HAP-1 (cell line): Measurements from ENCODE around the gene SPATA25.
"Not testable (repeated sequence)": the region's sequence is repeated elsewhere in the genome, so short reads cannot be mapped to it uniquely, and the experiment has no call there.

Experiments used
- DNase-seq, 2 experiments: peaks; one replicate each; pipeline ENCODE4 v3.0.0-alpha.2; 2016 to 2020; ENCODE audit warnings: low spot score in 2 of 2
- H3K27me3 ChIP-seq: fragments of 250-450 bp; sonication (Bioruptor Pico); 2 replicates; pipeline ENCODE4 v1.5.1; 2020; ENCODE audit warnings: low read depth, mild to moderate bottlenecking, moderate library complexity
- H3K36me3 ChIP-seq: fragments of 250-450 bp; sonication (Bioruptor Pico); replicated peaks from 2 replicates; pipeline ENCODE4 v1.5.1; 2020; ENCODE audit warnings: mild to moderate bottlenecking
- H3K4me1 ChIP-seq: fragments of 250-450 bp; sonication (Bioruptor Pico); 2 replicates; pipeline ENCODE4 v1.5.1; 2020; ENCODE audit warnings: mild to moderate bottlenecking
- H3K4me3 ChIP-seq: fragments of 250-450 bp; sonication (Bioruptor Pico); 2 replicates; pipeline ENCODE4 v1.5.1; 2020; ENCODE audit warnings: mild to moderate bottlenecking, moderate library complexity
- H3K9me3 ChIP-seq: fragments of 250-450 bp; sonication (Bioruptor Pico); 2 replicates; pipeline ENCODE4 v1.5.1; 2020; ENCODE audit warnings: mild to moderate bottlenecking, moderate library complexity
- in situ Hi-C: fragments of 300-500 bp; cut with MboI; formaldehyde crosslinking; loops from 3 replicates; pipeline ENCODE4 v1.14.3; 2020; ENCODE audit warnings: low sequenced_read_pairs, inconsistent platforms, mixed read lengths

The SPATA25 gene, protein sequence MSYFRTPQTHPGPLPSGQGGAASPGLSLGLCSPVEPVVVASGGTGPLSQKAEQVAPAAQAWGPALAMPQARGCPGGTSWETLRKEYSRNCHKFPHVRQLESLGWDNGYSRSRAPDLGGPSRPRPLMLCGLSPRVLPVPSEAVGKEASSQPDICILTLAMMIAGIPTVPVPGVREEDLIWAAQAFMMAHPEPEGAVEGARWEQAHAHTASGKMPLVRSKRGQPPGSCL

DNA sequence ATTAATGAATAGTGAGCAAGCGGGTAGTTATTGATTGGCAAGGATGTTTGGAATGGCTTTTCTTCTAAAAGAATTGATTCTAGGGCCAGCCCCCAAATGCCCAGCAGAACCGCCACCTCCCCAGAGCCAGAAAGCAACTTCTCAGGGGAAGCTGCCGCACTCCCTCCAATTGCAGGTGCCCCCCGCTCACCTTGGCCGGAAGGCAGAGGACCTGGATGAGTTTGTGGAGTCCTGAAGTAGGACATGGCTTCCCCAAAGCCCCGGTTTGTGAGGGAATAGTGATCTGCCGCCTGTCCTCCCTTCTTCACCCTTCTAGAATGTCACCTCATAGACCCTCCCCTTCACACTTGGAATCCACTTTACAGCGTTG, at the start of gene SPATA25:
Gene SPATA25, minus strand, starts transcription at position 277 of the 370 bp plus-strand sequence. Its CDS starts 32 bp downstream, at position 245.
- H3K27me3 ChIP-seq, result no peaks in the 10 kb centered on the region
- no peaks in the 10 kb centered on the region for H3K9me3 ChIP-seq
- peaks cover 17% of the 10 kb centered on the region for H3K36me3 ChIP-seq
- H3K4me1 ChIP-seq, result peaks cover 15% of the 10 kb centered on the region
- H3K4me3 ChIP-seq, result no peak within 1 kb of the TSS
- no peak for DNase-seq
- in situ Hi-C loops, result no loop called here

DNA sequence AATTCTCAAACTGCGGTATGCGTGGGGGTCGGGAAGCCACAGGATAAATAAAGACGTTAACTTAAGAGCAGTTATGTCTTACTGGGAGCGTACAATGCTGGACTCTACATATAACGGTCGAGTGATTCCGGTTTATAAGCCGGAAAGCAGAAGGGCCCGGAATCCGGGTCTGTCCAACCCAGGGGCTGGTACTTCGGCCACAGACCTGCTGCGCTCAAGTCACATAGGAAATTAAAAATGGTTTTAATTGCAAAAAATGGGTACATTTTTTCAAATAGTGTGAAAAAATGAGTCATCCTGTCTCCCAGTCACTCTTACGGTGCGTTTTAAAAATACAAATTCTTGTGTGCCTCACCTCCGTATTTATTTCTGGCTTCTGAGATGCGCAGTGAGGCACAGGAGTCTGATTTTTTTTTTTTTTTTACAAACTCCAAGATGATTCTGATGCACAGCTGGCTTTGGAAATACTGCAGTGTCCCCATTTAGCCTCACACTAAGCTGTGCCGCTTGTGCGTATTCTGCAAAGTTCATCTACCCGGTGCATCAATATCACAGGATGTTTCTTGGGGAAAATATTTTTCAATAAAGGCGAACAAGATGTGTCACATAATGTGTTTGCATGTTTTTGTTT, 48.1 kb upstream of the SPATA25 start:
- H3K9me3 ChIP-seq, result no peaks in the 10 kb centered on the region
- peak overlapping the region; percentile 96 for H3K4me3 ChIP-seq
- peaks cover 36% of the 10 kb centered on the region for H3K36me3 ChIP-seq
- H3K4me1 ChIP-seq, result peaks cover 3% of the 10 kb centered on the region; the same call in 1 of the 2 replicates
- H3K27me3 ChIP-seq, result no peaks in the 10 kb centered on the region
- no peak for DNase-seq
- in situ Hi-C loops, result no loop called here

DNA sequence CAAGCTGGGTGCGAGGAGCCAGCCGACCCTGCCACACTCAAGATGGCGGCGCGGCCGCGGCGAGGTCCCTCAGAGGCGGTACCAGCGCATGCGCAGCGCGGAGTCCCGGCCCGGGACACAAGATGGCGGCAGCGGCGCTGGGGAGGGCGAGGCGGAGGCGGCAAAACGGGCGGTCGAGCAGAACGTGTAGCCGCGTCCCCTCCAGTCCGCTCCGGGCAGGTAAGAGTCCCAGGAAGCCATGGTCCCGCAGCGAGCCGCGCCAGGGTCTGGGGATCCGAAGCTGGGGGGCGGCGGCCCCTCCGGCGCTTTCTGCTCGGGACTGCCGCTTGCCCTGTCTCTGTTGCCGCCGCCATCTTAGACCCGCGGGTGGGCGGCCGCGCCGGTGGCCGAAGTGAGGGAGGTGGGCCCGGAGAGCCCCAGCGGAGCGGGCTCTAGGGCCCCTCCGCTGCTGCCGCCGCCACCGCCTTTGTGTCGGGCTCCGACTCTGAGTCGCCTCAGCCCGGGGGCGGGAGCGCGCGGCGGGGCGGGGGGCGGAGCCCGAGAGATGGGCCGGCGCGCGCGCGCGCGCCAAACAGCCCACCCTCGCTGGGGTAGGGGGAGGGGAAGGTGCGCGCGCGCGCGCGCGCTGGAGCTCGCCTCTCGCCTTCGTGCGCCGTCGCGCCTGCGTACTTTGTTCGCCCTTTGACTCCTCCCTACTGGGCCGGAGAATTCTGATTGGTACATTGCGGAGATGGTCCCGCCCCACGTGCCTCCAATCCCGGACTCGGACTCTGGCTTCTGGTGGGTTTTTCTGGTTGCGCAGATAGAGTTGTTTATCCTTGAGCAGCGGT, 47.4 kb upstream of the SPATA25 start, which contains the start of gene PCIF1:
Gene PCIF1, plus strand, starts transcription at position 98 of the 830 bp plus-strand sequence. CDS start 4,317 bp downstream, outside the sequence.
- Histone ChIP-seq H3K4me1 (peaks cover 3% of the 10 kb centered on the region; the same call in 1 of the 2 replicates), H3K4me3 (peak within 1 kb of the TSS; percentile 96)
- in situ Hi-C loops, result no loop called here

DNA sequence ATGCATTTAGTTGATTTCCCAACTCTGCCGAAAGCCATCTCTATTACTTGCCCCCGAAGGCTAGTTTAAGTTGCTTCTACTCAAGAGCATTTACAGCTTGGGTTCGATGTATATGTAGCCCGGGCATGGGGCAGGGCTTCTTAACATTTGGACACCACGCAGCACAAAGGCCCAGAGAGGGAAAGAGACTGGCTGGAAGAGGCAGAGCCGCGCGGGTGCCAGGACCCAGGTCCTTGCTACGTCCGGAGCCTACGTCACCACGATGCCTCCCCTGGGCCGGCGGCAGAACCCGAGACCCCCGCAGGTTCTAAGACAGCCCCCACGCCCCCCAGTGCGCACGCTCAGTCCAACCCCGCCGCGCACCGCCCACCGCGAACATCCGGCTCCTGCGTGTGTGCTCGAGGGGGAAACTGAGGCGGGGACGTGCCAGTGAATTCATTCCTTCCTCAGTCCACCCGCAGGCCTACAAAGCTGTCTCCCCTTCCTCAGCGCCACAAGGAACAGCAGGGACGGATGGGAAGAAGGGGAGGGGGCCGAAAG, 46.7 kb upstream of the SPATA25 start:
- Histone ChIP-seq H3K27me3 (no peaks in the 10 kb centered on the region), H3K4me1 (peaks cover 7% of the 10 kb centered on the region), H3K36me3 (peaks cover 22% of the 10 kb centered on the region), H3K4me3 (peak overlapping the region; percentile 96), H3K9me3 (no peaks in the 10 kb centered on the region)
- in situ Hi-C loops, result no loop called here
- peak; percentile 17 to 72 for DNase-seq

More for the DNA sequence above, 47.4 kb upstream of the SPATA25 start, which contains the start of gene PCIF1:
- no peaks in the 10 kb centered on the region for H3K9me3 ChIP-seq
- DNase-seq, result peak; percentile 94 to 98
- H3K36me3 ChIP-seq, result peaks cover 29% of the 10 kb centered on the region
- no peaks in the 10 kb centered on the region for H3K27me3 ChIP-seq

DNA sequence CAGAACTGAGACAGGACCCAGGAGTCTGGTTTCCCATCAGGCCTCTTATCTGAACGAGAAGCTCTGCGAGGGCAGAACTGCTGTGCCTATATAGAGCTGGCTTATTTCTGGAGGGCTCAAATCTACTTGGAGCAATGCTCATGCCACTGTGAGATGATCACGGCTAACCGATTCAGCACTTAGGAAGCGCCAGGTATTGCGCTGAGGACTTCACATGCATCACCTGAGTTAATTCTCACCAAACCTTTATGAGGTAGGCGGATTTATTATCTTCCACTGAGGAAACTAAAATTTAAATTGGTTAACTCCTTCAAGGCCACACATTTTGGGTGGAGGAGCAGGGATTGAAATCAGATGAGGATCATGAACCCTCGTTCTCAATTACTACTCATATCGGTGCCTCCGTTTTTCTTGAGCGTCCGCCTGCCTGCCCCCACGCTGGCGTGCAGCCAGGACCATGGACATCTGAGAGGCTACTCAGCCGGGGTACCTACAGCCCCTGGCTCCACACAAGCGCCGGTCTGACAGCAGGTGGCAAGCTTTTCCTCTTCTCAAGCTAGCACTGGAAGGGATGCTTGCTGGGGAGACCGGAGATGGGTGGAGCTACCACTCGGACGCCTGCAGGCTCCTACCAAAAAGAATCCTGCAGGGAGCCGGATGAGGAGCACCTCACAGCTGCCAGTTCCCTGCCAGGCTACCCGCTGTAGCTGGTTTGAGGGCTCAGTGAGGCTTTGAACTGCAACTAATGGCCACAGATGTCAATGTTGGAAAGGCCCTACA, 46.0 kb upstream of the SPATA25 start:
- no peaks in the 10 kb centered on the region for H3K27me3 ChIP-seq

DNA sequence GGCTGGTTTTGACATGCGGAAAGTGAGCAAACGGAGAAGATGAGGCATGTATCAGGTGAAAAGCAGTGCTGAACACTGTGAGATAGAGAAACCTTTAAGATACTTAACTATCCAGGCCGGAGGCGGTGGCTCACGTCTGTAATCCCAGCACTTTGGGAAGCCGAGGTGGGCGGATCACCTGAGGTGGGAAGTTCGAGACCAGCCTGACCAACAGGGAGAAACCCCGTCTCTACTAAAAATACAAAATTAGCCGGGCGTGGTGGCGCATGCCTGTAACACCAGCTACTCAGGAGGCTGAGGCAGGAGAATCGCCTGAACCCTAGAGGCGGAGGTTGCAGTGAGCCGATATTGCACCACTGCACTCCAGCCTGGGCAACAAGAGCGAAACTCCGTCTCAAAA, 44.3 kb upstream of the SPATA25 start:
- H3K9me3 ChIP-seq, in situ Hi-C loops, H3K27me3 ChIP-seq, DNase-seq, H3K4me3 ChIP-seq, H3K36me3 ChIP-seq: not testable (repeated sequence)
- peaks cover 13% of the 10 kb centered on the region for H3K4me1 ChIP-seq

More for the DNA sequence above, 46.0 kb upstream of the SPATA25 start:
- in situ Hi-C loops, result no loop called here
- H3K4me1 ChIP-seq, result peaks cover 13% of the 10 kb centered on the region
- peaks cover 17% of the 10 kb centered on the region for H3K36me3 ChIP-seq
- H3K9me3 ChIP-seq, result no peaks in the 10 kb centered on the region
- H3K4me3 ChIP-seq, result peak overlapping the region; percentile 96
- DNase-seq, result peak; percentile 81 to 87

DNA sequence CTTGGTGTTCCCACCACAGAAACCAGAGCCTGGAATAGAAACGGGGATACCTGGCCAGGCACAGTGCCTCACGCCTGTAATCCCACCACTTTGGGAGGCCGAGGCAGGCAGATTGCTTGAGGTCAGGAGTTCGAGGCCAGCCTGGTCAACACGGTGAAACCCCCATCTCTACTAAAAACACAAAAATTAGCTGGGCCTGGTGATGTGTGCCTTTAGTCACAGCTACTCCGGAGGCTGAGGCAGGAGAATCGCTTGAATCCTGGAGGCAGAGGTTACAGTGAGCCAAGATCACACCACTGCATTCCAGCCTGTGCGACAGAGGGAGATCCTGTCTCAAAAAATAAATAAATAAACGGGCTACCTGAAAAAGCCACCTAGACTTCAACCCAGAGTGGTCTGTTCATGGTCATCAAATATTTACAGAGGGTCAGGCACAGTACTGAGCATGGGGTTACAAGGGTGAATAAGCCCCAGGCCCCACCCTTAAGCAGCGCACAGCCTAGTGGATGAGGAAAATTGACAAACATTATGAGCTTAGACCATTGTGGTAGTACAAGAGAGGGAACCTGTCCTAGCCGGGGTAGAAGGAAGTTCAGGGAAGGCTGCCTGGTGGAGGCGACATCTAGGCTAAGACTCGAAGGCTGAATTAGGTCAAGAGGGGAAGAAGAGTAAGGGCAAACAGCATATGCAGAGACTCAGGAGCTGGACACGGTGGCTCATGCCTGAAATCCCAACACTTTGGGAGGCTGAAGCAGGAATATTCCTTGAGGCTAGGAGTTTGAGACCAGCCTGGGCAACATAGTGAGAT, 39.9 kb upstream of the SPATA25 start:
- no peaks in the 10 kb centered on the region for H3K9me3 ChIP-seq
- no peak for DNase-seq
- in situ Hi-C loops, result no loop called here
- H3K27me3 ChIP-seq, result no peaks in the 10 kb centered on the region
- H3K36me3 ChIP-seq, result no peaks in the 10 kb centered on the region
- H3K4me3 ChIP-seq, result no peak overlapping the region
- peaks cover 11% of the 10 kb centered on the region for H3K4me1 ChIP-seq

DNA sequence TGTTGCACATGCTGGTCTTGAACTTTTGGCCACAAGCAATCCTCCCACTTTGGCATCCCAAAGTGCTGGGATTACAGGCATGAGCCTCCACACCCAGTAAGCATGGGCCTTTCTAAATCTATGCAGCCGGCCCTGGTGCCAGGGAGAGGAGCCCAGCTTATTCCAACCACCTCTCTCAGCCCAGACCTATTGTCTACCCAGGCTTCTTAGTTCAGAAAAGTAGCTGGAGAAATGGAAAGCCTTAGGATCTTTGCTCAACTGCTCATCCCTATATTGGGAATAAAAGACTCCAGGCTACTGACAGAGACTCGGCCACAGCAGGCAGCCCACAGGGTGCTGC, 39.3 kb upstream of the SPATA25 start:
- H3K4me3 ChIP-seq, result no peak overlapping the region
- in situ Hi-C loops, result no loop called here
- DNase-seq, result no peak
- H3K9me3 ChIP-seq, result no peaks in the 10 kb centered on the region
- peaks cover 11% of the 10 kb centered on the region for H3K4me1 ChIP-seq
- H3K27me3 ChIP-seq, result no peaks in the 10 kb centered on the region
- H3K36me3 ChIP-seq, result no peaks in the 10 kb centered on the region

DNA sequence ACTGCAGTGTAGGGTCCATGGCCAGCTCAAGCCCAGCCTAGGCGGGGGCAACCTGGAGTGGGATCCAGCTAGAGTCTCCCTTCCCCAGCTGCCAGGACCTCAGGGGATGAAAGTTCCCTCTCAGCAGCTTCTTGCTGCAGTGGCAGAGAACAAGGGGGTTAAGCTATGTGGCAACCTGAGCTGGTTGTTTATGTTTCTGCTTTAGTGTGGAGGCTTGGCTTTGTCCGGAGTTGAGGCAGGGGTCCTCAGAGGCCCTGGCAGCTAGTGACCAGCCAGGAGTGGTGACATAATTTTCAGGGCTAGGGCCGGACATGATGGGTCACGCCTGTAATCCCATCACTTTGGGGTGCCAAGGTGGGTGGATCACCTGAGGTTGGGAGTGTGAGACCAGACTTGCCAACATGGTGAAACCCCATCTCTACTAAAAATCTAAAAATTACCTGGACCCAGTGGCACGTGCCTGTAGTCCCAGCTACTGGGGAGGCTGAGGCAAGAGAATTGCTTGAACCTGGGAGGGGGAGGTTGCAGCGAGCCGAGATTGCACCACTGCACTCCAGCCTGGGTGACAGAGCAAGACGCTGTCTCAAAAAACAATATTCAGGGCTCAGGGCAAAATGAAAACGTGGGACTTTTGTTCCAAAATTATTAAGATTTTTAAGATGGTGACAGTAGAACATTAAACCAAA, 38.5 kb upstream of the SPATA25 start:
- Histone ChIP-seq H3K4me3 (no peak overlapping the region), H3K36me3 (no peaks in the 10 kb centered on the region), H3K4me1 (peaks cover 11% of the 10 kb centered on the region), H3K9me3 (no peaks in the 10 kb centered on the region), H3K27me3 (no peaks in the 10 kb centered on the region)
- in situ Hi-C loops, result no loop called here
- no peak for DNase-seq

DNA sequence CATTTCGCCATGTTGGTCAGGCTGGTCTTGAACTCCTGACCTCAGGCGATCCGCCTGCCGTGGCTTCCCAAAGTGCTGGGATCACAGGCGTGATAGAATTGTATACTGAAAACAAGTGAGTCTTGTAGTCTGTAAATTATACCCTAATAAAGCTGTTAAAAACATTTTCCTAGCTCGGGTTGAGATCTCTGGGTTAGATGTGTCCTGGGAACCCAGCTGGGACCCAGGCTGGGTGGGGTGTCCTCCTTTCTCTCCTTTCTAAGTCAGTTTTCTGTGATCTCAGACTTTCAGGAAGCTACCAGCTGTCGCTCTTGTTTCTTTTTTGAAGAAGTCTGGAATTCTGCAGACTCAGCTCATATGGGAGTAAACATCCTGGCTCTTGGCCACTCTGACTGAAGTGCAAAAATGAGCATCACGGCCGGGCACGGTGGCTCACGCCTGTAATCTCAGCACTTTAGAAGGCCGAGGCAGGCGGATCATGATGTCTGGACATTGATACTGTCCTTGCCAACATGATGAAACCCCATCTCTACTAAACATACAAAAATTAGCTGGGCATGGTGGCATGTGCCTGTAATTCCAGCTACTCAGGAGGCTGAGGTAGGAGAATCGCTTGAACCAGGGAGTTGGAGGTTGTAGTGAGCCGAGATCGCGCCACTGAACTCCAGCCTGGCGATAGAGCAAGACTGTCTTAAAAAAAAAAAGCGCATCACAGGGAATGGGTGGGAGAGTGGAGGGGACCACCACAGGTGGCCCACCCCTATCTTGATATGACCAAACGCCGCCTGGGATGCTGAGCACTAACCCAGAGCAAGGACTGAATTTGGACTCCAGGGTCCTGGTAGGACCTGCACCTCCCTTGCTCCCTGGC, 37.2 kb upstream of the SPATA25 start:
- Histone ChIP-seq H3K4me3 (no peak overlapping the region), H3K27me3 (no peaks in the 10 kb centered on the region), H3K9me3 (no peaks in the 10 kb centered on the region), H3K36me3 (no peaks in the 10 kb centered on the region), H3K4me1 (peaks cover 11% of the 10 kb centered on the region)
- DNase-seq, result no peak
- in situ Hi-C loops, result no loop called here

DNA sequence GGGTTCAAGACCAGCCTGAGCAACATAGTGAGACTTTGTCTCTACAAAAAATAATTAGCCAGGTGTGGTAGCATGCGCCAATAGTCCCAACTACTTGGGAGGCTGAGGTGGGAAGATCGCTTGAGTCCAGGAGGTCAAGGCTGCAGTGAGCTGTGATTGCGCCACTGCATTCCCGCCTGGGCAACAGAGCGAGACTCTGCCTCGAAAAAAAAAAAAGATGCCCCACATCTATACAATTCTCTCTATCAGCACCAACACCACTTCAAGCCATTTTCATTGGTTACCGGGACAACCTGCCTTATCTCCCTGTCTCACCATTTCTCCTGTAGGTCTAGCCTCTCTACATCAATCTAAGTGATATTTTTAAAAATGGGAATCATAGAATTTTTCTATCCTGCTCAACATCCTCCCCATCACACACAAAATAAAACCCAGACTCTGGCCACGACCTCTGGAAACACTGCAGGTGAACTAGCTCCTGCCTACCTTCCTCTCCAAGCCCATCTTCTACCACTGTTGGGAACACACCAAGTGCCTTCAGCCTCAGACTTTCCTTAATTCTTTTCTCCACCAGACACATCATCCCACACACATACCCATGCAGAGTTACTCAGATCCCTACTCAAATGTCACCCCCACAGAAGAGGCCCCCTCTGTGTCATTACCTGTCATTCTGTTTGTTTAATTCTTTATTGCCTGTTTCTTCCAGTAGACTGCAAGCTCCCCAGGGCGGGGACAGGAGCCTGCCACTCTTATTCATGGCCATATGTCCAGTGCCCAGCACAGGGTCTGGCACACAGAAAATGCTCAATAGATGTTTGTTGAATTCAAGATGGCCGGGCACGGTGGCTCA, 34.1 kb upstream of the SPATA25 start:
- H3K4me3 ChIP-seq, result no peak overlapping the region
- H3K36me3 ChIP-seq, result no peaks in the 10 kb centered on the region
- no peaks in the 10 kb centered on the region for H3K9me3 ChIP-seq
- no peaks in the 10 kb centered on the region for H3K27me3 ChIP-seq
- no peaks in the 10 kb centered on the region for H3K4me1 ChIP-seq
- in situ Hi-C loops, result no loop called here
- no peak for DNase-seq
